T47D (cell line): ENCODE results near the gene GSN.

Source experiments
- DNase-seq, 2 experiments: peaks; one replicate each; pipeline versions ENCODE4 v3.0.0 to v3.0.0-alpha.2; 2011 to 2012; ENCODE audit warnings: low read depth in 1 of 2, low spot score in 1 of 2
- JUND ChIP-seq: IDR thresholded peaks from 2 replicates; pipeline ENCODE4 v1.6.1; 2012; ENCODE audit warnings: low read depth
- in situ Hi-C: cut with HindIII; loops from 2 replicates; pipeline ENCODE4 v1.10.0; 2016; ENCODE audit warnings: low sequenced_read_pairs, low pct_unique_long_range_greater_than_20kb

GSN gene

DNA sequence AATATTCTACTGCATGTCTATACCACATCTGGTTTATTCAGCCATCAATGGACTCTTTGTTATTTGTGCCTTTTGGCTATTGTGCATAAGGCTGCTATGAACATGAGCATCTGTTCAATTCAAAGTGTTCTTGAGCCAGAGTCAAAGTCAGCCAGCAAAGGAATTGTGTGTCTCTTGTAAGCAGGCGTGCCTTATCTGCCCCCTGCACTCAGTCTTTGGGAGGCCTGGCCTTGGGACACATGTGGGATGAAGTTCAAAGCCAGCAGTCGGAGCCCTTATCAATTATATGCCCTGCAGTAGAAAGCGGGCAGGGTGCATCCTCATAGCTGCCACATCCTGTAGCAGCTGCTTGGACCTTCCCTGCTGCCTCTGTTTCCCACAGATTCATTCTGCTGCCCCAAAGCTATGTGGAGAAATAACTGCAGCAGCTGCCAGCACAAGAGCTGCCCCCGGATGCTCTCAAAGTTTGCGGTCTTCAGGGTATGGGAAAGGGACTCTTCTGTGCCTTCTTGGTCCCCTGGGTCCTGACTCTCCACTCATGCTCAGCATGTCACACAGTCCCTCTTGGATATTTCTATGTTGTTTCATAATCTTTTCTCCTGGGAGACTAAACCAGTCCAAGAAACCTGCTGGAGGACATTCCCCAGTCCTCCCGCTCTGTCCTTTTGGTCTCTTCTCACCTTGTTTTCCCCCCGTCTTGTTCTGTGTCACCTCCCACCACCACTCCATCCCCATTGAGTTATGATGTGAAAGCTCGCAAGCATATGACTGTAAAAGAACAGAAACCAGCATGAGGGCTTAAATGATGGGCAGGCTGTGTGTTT is 66.2 kb downstream of the GSN start:
- in situ Hi-C loops: no loop called here
- no peak for TF ChIP-seq JUND
- DNase-seq: peak; percentile 38 to 88

DNA sequence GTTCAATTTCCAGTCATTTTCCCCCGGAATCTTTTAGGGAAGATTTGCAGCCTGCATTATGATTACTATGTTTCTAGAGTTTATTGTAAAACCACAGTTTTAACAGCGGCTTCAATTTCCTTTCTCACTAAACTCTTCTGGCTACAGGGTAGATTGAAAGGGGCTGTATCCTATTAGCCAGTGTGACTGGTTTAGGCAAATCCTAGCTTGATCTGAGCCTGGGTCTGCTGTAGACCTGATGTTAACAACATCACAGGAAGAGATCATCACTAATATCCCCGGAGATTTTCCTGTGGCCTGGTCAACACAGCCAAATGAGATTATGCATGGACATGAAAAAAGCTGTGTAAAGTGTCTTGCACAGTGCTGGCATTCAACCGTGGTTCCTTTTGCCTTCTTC is 68.7 kb downstream of the GSN start:
- DNase-seq: no peak
- TF ChIP-seq JUND: no peak
- in situ Hi-C loops: no loop called here

DNA sequence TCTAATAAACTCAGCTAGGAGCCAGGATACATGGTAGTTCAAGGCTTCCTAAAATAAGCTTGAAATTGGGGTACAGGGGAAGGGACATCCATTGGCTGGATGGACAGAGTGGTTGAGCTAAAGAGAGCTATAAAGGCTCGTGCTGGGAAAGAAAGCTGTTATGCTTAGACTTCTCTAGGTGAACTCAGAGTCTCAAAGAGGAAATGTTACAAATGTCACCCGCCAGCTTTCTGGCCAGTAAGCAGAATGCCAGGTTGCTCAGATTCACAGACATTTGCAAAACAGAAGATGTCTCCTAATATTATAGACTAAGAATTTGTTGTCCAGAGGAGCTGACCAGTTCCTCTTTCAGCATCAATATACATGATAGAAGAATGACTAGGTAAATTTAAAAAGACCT is 71.5 kb downstream of the GSN start:
- no peak for TF ChIP-seq JUND
- in situ Hi-C loops: no loop called here
- no peak for DNase-seq

- in situ Hi-C loops: no loop called here
- no peak for TF ChIP-seq JUND
- no peak for DNase-seq
These were observed 72.9 kb downstream of the GSN start for GRCh38 chr9:121340676-121341392.

DNA sequence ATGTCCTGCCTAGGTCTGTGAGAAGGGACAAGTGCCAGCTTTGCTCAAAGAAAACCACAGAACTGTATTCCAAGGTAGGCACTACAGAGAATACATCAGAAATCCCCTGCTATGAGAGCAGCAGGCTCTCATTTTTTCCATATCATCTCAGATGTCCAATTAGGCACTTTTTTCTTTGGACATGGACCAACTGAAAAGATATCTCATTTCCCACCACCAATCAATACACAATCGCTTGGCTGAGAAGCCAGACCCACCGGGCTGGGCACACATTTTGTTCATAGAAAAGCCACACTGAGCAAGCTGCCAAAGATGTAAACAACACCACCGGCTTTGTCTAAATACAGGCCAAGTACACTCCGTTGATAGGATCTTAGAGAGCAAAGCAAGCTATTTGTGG is 76.2 kb downstream of the GSN start:
- in situ Hi-C loops: no loop called here
- no peak for TF ChIP-seq JUND
- peak in 1 of 2 experiments; percentile 48 for DNase-seq

DNA sequence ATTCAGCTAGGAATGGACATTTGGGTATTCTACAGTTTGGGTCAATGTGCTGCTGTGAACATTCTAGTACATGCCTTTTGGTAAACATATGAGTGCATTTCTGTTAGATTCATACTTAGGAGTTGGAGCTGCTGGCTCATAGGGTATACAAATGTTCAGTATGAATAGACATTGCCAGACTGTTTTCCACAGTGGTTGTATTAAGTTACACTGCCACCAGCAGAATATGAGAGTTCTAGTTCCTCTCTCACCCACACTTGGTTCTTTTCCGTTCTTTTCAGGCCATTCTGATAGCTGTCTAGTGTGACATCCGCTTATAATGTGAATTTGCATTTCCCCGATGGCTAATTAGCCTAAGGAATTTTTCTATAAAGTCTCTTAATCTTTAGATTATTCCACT is 77.1 kb downstream of the GSN start:
- in situ Hi-C loops: no loop called here
- no peak for TF ChIP-seq JUND
- DNase-seq: no peak

DNA sequence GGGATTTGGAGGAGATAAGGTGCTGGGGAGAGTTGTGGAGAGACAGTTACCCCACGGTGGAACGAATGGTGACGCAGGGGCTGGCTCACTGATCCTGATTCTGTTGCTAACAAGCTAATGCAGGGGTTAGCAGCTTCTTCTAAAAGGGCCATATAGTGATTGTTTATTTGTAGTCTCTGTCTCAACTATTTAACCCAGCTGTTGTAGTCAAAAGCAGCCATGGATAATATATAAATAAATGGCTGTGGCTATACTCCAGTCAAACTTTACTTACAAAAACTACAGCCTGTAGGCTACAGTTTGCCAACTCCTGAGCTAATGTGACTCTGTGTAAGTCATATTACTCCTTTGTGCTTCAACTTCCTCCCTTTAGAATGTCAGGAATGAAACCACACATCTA is 80.3 kb downstream of the GSN start:
- in situ Hi-C loops: no loop called here
- TF ChIP-seq JUND: no peak

DNA sequence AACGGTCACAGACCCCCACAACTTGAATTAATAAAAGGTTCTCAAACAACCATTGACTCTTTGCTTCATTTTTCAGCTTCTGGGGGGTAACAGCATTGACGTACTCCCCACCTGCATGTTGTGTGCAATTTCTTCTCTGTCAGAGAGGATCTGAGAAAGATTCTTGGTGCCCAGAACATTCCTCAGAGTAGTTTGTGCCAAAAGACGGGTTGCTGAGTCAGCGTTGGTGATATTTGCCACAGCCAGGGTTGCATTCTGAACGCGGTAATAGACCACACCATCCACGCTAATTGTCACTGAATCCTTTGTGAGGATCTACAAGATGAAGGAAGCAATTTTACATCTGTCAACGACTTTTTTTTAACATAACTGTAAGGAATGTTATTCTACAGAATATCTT is 81.0 kb downstream of the GSN start:
- DNase-seq: no peak
- TF ChIP-seq JUND: no peak
- in situ Hi-C loops: no loop called here

More for the DNA sequence above, 80.3 kb downstream of the GSN start:
- no peak for DNase-seq

- no peak for DNase-seq
- in situ Hi-C loops: no loop called here
- TF ChIP-seq JUND: no peak
These were observed 82.1 kb downstream of the GSN start for GRCh38 chr9:121350036-121350435.

DNA sequence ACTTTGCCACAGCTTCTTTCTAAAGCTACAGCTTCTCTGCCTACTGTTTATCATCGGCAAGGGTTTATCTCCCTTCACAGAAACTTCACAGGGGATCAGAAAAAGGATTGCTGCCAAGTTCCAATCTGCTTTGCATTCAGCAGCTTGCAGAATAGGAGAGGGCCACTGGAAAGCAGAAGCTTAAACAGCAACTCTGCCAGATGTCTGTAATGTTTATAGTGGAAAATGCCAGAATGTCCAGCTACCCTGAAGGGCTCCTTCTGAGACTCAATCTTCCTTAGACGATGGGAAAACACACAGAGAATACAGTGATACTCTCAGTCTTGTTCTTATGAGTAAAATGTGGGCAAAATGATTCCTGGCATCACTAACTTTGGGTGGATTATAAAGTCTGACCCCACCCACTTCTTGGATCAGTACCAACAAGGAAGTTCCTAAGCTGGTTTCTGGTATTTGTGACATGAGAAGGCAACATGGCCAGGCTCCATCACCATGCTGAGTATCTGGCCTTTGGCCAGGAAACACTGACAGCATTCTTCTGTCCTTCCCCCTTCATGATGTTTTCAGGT is 83.1 kb downstream of the GSN start:
- no peak for TF ChIP-seq JUND
- in situ Hi-C loops: no loop called here
- DNase-seq: peak in 1 of 2 experiments; percentile 75

GRCh38 chr9:121353241-121354061 is 85.5 kb downstream of the GSN start:
- in situ Hi-C loops: no loop called here
- no peak for DNase-seq
- TF ChIP-seq JUND: no peak

DNA sequence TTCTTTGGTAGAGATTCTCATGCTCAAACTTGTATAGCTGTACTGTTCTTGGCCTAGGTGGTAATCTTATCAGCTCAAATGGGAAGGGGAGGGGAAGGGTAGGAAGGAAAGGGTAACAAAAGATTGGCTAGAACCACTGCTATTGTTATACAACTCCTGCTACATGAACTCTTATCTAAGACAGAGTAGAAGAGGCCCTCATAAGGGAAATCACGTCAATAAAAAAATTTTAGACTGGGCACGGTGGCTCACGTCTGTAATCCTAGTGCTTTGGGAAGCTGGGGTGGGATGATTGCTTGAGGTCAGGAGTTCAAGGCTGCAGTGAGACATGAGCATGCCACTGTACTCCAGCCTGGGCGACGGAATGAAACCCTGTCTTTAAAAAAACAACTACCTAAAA is 86.2 kb downstream of the GSN start:
- no peak for TF ChIP-seq JUND
- in situ Hi-C loops: no loop called here
- DNase-seq: no peak
